GM23248 (cell line): Measurements from ENCODE around the gene C2CD5.

Experiments used
- EZH2 ChIP-seq: fragments of 200-600 bp; sonication (generic); IDR thresholded peaks from 2 replicates; pipeline ENCODE4 v1.6.1; 2018; ENCODE audit warnings: antibody characterized with exemption, mild to moderate bottlenecking; ENCODE audit not compliant: insufficient read depth, poor library complexity, severe bottlenecking
- EZH2phosphoT487 ChIP-seq: fragments of 200-600 bp; sonication (generic); IDR thresholded peaks from 2 replicates; pipeline ENCODE4 v1.6.1; 2018; ENCODE audit warnings: antibody characterized with exemption, moderate library complexity, mild to moderate bottlenecking, low read depth; ENCODE audit not compliant: insufficient read depth

GRCh38 chr12:22399464-22400180 lies 144.7 kb downstream of the C2CD5 start:
- TF ChIP-seq EZH2 (no peak), EZH2phosphoT487 (no peak)
